ENCODE measurements around the gene GCN1.

DNA sequence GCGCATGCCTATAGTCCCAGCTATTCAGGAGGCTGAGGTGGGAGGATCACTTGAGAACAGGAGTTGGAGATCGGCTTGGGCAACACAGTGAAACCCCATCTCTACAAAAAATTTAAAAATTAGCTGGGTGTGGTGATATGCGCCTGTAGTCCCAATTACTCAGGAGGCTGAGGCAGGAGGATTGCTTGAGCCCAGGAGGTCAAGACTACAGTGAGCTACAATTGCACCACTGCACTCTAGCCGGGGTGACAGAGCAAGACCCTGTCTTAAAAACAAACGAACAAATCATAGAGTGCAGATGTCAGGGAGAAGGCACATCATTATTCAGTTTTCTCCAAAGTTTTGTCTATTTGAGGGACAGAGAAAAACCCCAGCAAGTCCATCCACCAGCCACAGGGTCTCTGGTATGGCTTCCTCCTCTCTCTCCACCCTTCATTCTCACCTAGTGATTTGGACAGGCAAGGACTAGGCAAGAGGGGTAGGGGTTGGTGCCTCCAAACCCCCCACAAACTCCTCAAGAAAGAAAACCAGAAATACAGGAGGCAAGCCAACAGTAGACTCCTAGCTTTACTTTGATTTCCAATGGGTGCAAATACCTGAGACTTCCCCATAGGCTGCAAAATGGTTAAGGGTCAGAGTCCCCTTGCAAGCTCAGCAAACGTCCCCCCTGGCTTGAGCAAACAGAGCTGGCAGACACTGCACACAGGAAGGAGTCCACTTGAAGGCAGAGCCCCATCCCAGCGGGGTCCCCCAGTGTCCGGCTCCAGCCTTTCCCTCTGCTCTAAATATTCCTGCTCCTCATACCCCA is 32.9 kb upstream of the GCN1 start:
- TF ChIP-seq EZH2 (IDR thresholded peaks at IDR 0.05) (no peak), POLR2AphosphoS5 (IDR thresholded peaks at IDR 0.05; ENCODE audit: borderline replicate concordance, low read depth, low read length) (no peak), FOXP2 (optimal IDR thresholded peaks at IDR 0.05; ENCODE audit: control extremely low read depth, extremely low read length, insufficient read depth) (no peak)

All from SK-N-MC (cell line).